B cell (primary cell): Measurements from ENCODE around the gene TMEM260. TPM values are rescaled to one million over a fixed set of nuclear protein-coding genes. Genes with fewer than 3 reads are reported as not detected.

Experiments
- ATAC-seq: fragments of 200-7000 bp; cut with Tn5 transposase; one replicate; pipeline ENCODE4 v1.10.0; 2021; ENCODE audit warnings: low read depth, mild to moderate bottlenecking, moderate number of reproducible peaks, moderate library complexity
- CTCF ChIA-PET: fragments of 350-600 bp; sonication (Branson Sonifier 250); formaldehyde crosslinking; loops from one replicate; lab custom pipeline; 2021; ENCODE audit warnings: antibody characterized with exemption, inconsistent platforms; lab: Charles Lee
- POLR2A ChIA-PET: fragments of 350-600 bp; sonication (Branson Sonifier 250); formaldehyde crosslinking; loops from one replicate; lab custom pipeline; 2021; ENCODE audit warnings: antibody characterized with exemption; lab: Charles Lee
- DNase-seq: peaks from one replicate; pipeline ENCODE4 v3.0.0; 2013
- H2AFZ ChIP-seq: 2 replicates; pipeline ENCODE4 v1.6.1; 2012; ENCODE audit warnings: mild to moderate bottlenecking, low read depth, low read length; ENCODE audit not compliant: insufficient read depth, poor library complexity, severe bottlenecking
- H3K27ac ChIP-seq, 2 donors: 1 replicate in 1 of 2; 2 replicates in 1 of 2; pipeline ENCODE4 v1.5.1; 2012 to 2013; ENCODE audit warnings: low read length in 2 of 2, mild to moderate bottlenecking in 2 of 2, moderate library complexity in 1 of 2
- H3K27me3 ChIP-seq, 4 experiments: fragments of 200-600 bp in 1 of 4; sonication (generic) in 1 of 4; replicated peaks in 1 of 4; 1 replicate in 2 of 4; 2 replicates in 2 of 4; pipeline versions ENCODE4 v1.6.1 to v1.7.0; 2013 to 2016; ENCODE audit warnings: low read length in 3 of 4, mild to moderate bottlenecking in 2 of 4, mixed read lengths in 1 of 4, moderate library complexity in 1 of 4; ENCODE audit not compliant: insufficient read depth in 4 of 4, control insufficient read depth in 3 of 4; ENCODE audit errors: control extremely low read depth in 1 of 4
- H3K36me3 ChIP-seq, 2 experiments: replicated peaks in 1 of 2; 1 replicate in 1 of 2; 2 replicates in 1 of 2; pipeline versions ENCODE4 v1.6.1 to v1.7.1; 2013; ENCODE audit warnings: low read length in 1 of 2; ENCODE audit not compliant: insufficient read depth in 2 of 2, control insufficient read depth in 1 of 2; ENCODE audit errors: control extremely low read depth in 1 of 2, extremely low read depth in 1 of 2
- H3K4me1 ChIP-seq, 2 donors: fragments of 200-600 bp in 1 of 2; sonication (generic) in 1 of 2; 1 replicate in 1 of 2; 2 replicates in 1 of 2; pipeline versions ENCODE4 v1.5.1 to v1.6.1; 2013 to 2017; ENCODE audit warnings: low read length in 2 of 2; ENCODE audit not compliant: control insufficient read depth in 2 of 2, insufficient read depth in 2 of 2
- H3K4me2 ChIP-seq: replicated peaks from 2 replicates; pipeline ENCODE3; 2012; ENCODE audit warnings: mild to moderate bottlenecking, low read depth, low read length; ENCODE audit not compliant: poor library complexity, severe bottlenecking
- H3K4me3 ChIP-seq, 5 experiments: fragments of 200-600 bp in 1 of 5; sonication (generic) in 1 of 5; 1 replicate in 3 of 5; 2 replicates in 2 of 5; pipeline versions ENCODE4 v1.5.1 to v1.7.0; 2011 to 2016; ENCODE audit warnings: low read length in 4 of 5, mild to moderate bottlenecking in 4 of 5, low read depth in 2 of 5, control low read depth in 1 of 5, moderate library complexity in 1 of 5; ENCODE audit not compliant: insufficient read depth in 1 of 5; ENCODE audit errors: control extremely low read depth in 1 of 5, extremely low read depth in 1 of 5
- H3K79me2 ChIP-seq: fragments of 200-600 bp; sonication (generic); one replicate; pipeline ENCODE4 v1.6.0; 2016; ENCODE audit warnings: low read length; ENCODE audit not compliant: control insufficient read depth, insufficient read depth
- H3K9ac ChIP-seq: fragments of 200-600 bp; sonication (generic); 2 replicates; pipeline ENCODE4 v1.6.1; 2017; ENCODE audit warnings: mild to moderate bottlenecking, low read length, moderate library complexity
- H3K9me3 ChIP-seq, 3 donors: one replicate each; pipeline versions ENCODE4 v1.6.1 to v1.7.1; 2013; ENCODE audit warnings: low read length in 2 of 3; ENCODE audit not compliant: control insufficient read depth in 2 of 3, insufficient read depth in 1 of 3; ENCODE audit errors: control extremely low read depth in 1 of 3
- H4K20me1 ChIP-seq: 2 replicates; pipeline ENCODE4 v1.6.0; 2012; ENCODE audit warnings: mild to moderate bottlenecking, low read length; ENCODE audit not compliant: insufficient read depth, control insufficient read depth, poor library complexity, severe bottlenecking
- H3K27ac Mint-ChIP-seq: one replicate; pipeline ENCODE4 v1.8.0; 2021; ENCODE audit warnings: mixed read lengths
- H3K27me3 Mint-ChIP-seq: one replicate; pipeline ENCODE4 v1.8.0; 2021; ENCODE audit warnings: mixed read lengths
- H3K4me1 Mint-ChIP-seq: one replicate; pipeline ENCODE4 v1.8.0; 2021; ENCODE audit warnings: mixed read lengths
- H3K4me3 Mint-ChIP-seq: one replicate; pipeline ENCODE4 v1.8.0; 2021; ENCODE audit warnings: mixed read lengths
- H3K9me3 Mint-ChIP-seq: one replicate; pipeline ENCODE4 v1.8.0; 2022; ENCODE audit warnings: mixed read lengths; ENCODE audit not compliant: insufficient read depth
- CTCF ChIP-seq: fragments of 200-600 bp; IDR thresholded peaks from one replicate; pipeline ENCODE4 v1.8.0; 2022; ENCODE audit warnings: antibody characterized with exemption, mild to moderate bottlenecking
- EZH2 ChIP-seq: IDR thresholded peaks from 2 replicates; pipeline ENCODE4 v1.6.1; 2012; ENCODE audit warnings: borderline replicate concordance, low read depth, mild to moderate bottlenecking, moderate library complexity, low read length; ENCODE audit not compliant: insufficient read depth, poor library complexity, severe bottlenecking
- WGBS: methylation state at CpG from one replicate; pipeline ENCODE4 v1.1.5; 2013; ENCODE audit warnings: missing lambda C conversion rate; ENCODE audit not compliant: insufficient coverage; 5-methylcytosine and 5-hydroxymethylcytosine counted together
- intact Hi-C: fragments of 100-400 bp; cut with micrococcal nuclease; formaldehyde crosslinking; loops from one replicate; pipeline ENCODE4 v1.10.0; 2022
- polyA plus RNA-seq: library from polyadenylated mRNA; depleted of rRNA; stranded (reverse); fragments of >200 nt; gene quantifications from 2 replicates; pipeline ENCODE4 v1.2.3, GENCODE V29; 2012
- total RNA-seq, 2 donors: library from RNA; stranded (reverse); fragments of 120-200 nt in 1 of 2; gene quantifications; 1 replicate in 1 of 2; 2 replicates in 1 of 2; pipeline versions ENCODE4 v1.2.3 to v1.2.4, GENCODE V29; 2013 to 2022

The TMEM260 gene
- total and polyA plus RNA-seq, 2 donors (not counting 1 experiment from before 2014, with no cell fraction given) = 14.2 to 33.9 TPM

- Histone ChIP-seq H4K20me1 (no peaks in the 10 kb centered on the region), H3K4me2 (no peak overlapping the region), H3K9me3 (peaks cover 0 to 3% (median 0%) of the 10 kb centered on the region in 3 donors), H3K4me1 (no peaks in the 10 kb centered on the region), H3K27ac (no peak overlapping the region), H2AFZ (no peak overlapping the region), H3K36me3 (no peaks in the 10 kb centered on the region), H3K27me3 (peaks cover 0 to under 1% (median 0%) of the 10 kb centered on the region in 4 experiments), H3K4me3 (no peak overlapping the region), H3K79me2 (no peaks in the 10 kb centered on the region), H3K9ac (no peak overlapping the region)
- POLR2A ChIA-PET = no interaction called here
- intact Hi-C loops = no loop called here
- Mint-ChIP-seq H3K9me3 (no peaks in the 10 kb centered on the region), H3K4me3 (no peak overlapping the region), H3K27ac (no peak overlapping the region), H3K4me1 (no peaks in the 10 kb centered on the region), H3K27me3 (peaks cover 3% of the 10 kb centered on the region)
- 90% methylated on average over 3 of the region's 4 CpGs for WGBS
- no peak for ATAC-seq
- CTCF ChIA-PET = no interaction called here
- TF ChIP-seq CTCF = no peak
- no peak for TF ChIP-seq EZH2
- DNase-seq = no peak
Observed at GRCh38 chr14:56686416-56686815, 106.8 kb downstream of the TMEM260 start.

GRCh38 chr14:56687123-56687522 lies 107.5 kb downstream of the TMEM260 start:
- H3K9ac ChIP-seq = no peak overlapping the region
- Mint-ChIP-seq H3K27me3 (peaks cover 4% of the 10 kb centered on the region), H3K4me3 (no peak overlapping the region), H3K4me1 (no peaks in the 10 kb centered on the region), H3K27ac (no peak overlapping the region), H3K9me3 (no peaks in the 10 kb centered on the region)
- no peaks in the 10 kb centered on the region for H3K4me1 ChIP-seq
- no peak overlapping the region for H3K4me2 ChIP-seq
- DNase-seq = no peak
- no peaks in the 10 kb centered on the region for H4K20me1 ChIP-seq
- ChIA-PET CTCF (no interaction called here), POLR2A (no interaction called here)
- no peak overlapping the region for H3K4me3 ChIP-seq
- no peak for ATAC-seq
- intact Hi-C loops = no loop called here
- H3K36me3 ChIP-seq = no peaks in the 10 kb centered on the region
- peaks cover 0 to 3% (median 0%) of the 10 kb centered on the region in 4 experiments for H3K27me3 ChIP-seq
- 100% methylated on average over 1 of the region's 8 CpGs for WGBS
- H3K9me3 ChIP-seq = peaks cover 0 to 3% (median 0%) of the 10 kb centered on the region in 3 donors
- no peaks in the 10 kb centered on the region for H3K79me2 ChIP-seq
- TF ChIP-seq CTCF (no peak), EZH2 (no peak)
- no peak overlapping the region for H3K27ac ChIP-seq
- no peak overlapping the region for H2AFZ ChIP-seq
